HG02852 (cell line): ENCODE data around the gene SOX6.
"Not testable (repeated sequence)": the region's sequence is repeated elsewhere in the genome, so short reads cannot be mapped to it uniquely, and the experiment has no call there.

Experiments used
- ATAC-seq: cut with Tn5 transposase; IDR thresholded peaks from one replicate; pipeline ENCODE4 v1.9.1; 2021; ENCODE audit warnings: mild to moderate bottlenecking, moderate library complexity; ENCODE audit not compliant: unreplicated experiment

Gene SOX6

DNA sequence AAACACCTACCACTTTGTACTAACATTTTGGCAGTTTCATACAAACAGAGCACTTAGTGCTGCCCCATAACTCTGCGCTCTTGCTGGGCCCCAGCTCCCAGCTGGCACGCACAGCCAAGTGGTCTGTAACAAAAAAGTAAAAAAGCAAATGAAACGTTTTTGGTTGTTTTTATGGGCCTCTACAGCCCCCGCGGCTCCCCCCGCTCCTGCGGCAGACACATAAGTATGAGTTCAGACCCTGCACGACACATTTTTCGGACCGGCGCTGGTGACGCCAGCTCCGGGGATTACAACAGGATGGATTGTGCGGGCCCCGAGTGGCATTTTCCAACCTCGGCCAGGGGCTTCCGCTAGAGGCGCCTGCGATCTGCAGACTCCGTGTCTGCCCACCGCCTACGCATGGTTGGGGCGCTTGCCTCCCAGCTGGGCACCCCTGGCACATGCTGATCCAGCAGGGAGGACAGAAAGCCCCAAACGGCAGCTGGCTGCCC lies 418.2 kb downstream of the SOX6 start:
- ATAC-seq = no peak

- ATAC-seq = no peak
These were observed 418.7 kb downstream of the SOX6 start for GRCh38 chr11:15937601-15938120.

GRCh38 chr11:15936011-15936410 lies 420.3 kb downstream of the SOX6 start:
- no peak for ATAC-seq

DNA sequence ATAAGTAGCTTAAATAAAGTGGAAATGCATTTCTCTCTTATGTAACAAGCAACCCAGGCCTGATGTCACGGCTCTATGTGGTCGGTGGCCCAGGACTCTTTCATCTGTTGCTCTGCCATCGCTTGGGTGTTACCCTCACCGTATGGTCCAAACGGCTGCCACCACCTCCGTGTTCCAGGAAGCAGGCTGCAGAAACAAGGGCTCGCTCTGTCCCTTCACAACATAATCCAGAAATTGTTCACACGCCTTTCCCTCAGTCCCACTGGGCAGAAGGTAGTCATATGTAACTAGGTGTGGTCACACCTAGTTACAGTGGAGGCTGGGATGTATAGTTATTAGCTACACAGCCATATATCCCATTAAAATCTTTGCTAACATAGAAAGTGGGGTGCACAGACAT lies 421.0 kb downstream of the SOX6 start:
- ATAC-seq = no peak

DNA sequence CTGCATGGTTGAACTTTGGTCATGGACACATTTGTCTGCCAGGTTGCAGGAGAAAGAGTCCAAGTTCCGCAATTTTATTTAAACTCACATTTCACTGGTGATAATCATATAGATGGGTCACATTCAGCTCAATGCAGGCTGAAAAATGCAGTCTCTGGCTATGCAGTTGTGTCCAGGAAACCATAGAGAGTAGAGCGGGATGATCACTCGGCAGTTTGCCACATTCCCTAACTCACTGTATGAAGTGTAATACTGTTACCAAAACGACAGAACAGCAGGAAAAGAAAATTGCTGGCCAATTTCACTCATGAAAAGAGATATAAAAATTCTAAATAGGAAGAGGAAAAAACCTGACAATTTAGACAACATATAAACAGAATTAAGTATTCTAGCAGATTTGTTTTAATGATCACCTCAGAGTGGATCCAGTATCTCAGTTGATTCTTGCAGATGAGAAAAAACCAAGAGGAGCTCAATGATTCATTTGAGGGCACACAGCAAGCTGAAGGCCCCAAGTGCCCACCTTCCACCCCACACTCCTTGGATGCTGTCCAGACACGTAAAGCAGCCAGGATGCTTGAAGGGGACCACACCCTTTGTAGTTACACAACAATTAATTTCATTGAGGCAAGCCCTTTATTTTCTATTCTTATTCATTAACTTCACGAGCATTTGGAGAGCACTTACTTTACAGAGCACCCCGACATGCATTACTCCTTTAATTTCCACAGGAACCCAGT lies 422.3 kb downstream of the SOX6 start:
- no peak for ATAC-seq

- ATAC-seq = no peak
These were observed 423.9 kb downstream of the SOX6 start for GRCh38 chr11:15932417-15932816.

DNA sequence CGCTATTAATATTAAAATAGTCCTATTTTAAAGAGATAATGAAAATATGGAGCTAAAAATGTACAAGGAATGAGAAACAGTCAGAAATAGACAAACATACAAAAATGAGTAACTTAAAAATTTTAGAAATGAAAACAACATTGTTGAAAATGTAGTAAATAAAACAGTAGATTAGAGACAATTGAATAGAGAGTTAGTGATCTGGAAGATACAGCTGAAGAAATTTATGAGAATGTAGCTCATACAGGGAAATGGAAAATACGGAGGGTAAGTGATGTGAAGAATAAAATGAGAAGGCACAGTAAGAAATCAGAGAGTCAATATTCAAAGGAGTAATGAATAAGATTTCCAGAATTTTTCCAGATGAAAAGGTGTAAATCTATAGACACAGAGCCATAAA lies 424.8 kb downstream of the SOX6 start:
- no peak for ATAC-seq

DNA sequence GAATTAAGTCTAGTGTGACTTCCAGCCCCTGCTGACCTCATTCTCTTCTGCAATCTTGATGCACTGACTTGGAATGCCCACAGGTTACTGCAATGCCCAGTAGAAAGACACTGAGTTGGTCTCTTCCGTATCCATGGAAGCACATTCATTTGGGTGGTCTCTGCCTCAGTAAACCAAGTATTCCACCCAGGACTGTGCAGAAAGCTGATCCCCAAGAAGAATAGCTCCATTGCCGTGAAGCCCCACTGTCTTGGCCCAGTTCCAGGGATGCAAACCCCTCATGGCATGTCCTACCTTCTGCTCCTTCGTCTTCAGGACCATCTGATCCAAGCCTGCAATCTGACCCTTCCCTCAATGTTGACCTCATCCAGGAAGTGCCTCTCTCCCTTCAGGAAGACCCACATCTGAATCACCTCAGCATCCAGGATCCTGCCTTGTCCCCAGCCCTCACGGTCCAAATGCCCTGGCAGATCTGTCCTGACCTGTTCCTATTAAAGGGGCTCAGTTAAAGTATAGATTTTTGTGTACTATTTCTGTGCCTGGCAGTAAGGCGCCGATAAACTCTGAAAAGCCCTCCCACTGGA lies 425.8 kb downstream of the SOX6 start:
- ATAC-seq = no peak

GRCh38 chr11:15929371-15929901 lies 426.9 kb downstream of the SOX6 start:
- no peak for ATAC-seq

DNA sequence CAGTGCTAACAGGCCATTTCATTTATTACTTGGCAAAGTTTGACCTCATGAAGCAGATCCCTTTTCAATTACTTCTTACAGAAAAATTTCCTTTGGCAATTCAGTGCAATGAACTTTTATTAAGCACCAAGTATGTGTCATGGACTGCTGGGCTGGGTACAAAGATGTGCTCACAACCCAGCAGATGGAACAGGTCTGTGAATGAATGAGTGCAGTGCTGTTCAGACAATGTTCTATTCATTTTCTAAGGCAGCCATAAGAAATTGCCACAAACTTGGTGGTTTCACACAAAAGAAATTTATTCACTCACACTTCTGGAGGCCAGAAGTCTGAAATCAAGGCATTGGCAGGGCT lies 428.5 kb downstream of the SOX6 start:
- ATAC-seq = no peak

DNA sequence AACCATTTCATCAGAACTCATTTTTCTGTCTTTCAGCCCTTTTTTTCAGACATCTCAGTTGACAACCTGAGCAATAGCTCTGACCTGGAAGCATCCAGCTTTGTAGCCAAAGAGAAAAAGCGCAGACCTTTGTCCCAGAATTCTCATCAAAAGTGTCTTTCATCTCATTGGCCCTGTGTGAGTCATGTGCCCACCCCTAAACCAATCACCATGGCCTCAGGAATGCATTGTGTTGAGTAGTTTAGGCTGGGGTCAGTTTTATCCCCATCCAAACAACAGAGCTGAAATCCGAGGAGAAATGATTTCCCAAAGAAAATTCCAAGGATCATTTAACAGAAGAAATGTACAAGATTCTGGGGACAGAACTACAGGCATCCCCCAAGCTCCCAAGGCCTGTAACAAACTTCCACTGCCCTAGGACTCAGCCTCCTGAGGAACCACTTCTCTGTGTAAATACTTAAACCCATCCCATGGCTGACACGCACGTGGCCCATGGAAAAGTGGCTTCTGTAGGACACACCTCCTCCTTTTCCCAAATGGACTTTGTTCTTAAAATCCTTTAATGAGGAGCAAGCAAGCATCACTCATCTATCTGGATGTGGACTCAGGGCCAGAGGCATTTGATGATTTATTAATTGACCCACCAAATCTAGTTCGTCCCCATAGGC lies 429.0 kb downstream of the SOX6 start:
- no peak for ATAC-seq

DNA sequence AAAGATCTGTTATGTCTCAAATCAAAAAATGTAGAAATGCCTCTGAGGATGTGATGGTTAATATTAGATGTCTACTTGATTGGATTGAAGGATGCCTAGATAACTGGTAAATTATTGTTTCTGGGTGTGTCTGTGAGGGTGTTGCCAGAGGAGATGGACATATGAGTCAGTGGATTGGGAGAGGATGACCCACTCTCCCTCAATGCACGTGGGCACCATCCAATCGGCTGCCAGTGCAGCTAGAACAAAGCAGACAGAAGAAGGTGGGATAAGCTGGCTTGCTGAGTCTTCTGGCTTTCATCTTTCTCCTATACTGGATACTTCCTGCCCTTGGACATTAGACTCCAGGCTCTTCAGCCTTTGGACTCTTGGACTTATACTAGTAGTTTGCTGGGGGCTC lies 430.3 kb downstream of the SOX6 start:
- no peak for ATAC-seq

GRCh38 chr11:15923183-15923582 lies 433.2 kb downstream of the SOX6 start:
- ATAC-seq = no peak

DNA sequence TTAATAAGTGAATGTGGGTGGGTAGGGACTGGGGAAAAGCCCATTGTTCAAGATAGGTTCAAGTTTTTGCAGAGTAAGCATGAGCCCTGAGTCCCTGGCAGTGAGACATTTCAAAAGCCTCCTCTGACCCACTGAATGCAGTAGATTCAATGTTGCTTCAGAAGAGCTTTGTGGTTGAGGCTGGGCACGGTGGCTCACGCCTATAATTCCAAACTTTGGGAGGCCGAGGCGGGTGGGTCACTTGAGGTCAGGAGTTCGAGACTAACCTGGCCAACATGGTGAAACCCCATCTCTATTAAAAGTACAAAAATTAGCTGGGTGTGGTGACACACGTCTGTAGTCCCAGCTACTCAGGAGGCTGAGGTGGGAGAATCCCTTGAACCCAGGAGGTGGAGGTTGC lies 433.6 kb downstream of the SOX6 start:
- not testable (repeated sequence) for ATAC-seq

GRCh38 chr11:15920856-15921629 lies 435.3 kb downstream of the SOX6 start:
- ATAC-seq = no peak

GRCh38 chr11:15918674-15919073 lies 437.7 kb downstream of the SOX6 start:
- no peak for ATAC-seq

DNA sequence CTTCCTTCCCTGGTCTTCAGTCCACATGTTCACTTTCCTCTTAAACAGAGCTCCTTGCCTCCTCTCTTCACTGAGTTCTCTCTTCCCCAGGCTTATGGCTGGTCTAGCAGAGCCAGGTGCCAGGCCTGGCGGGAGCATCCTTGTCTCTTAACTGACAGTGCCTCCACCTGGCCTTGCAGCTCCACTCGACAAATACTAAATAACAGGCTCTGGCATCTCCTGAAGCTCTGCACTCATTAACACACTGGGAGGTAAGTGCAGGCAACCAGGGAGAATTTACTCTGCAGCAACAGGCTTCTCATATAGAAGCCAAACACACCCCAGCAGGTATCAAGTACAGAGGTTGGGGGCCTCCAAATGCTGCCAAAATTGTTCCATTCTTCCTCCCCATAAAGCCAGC lies 438.1 kb downstream of the SOX6 start:
- ATAC-seq = no peak
